Measurements from ENCODE around the gene PPTC7.

- no peak for TF ChIP-seq EP300 (IDR thresholded peaks at IDR 0.05)
- TF ChIP-seq CTCF (IDR thresholded peaks at IDR 0.05): no peak
- no peak for TF ChIP-seq POLR2AphosphoS5 (IDR thresholded peaks at IDR 0.05)
- TF ChIP-seq POLR2A (IDR thresholded peaks at IDR 0.05): no peak
Measured at GRCh38 chr12:110564471-110564991, 18.6 kb downstream of the PPTC7 start.

Data from sigmoid colon (tissue), 4 donors.